ENCODE data around the gene HNRNPUL1.

Gene HNRNPUL1

GRCh38 chr19:41302624-41303351 is 38.6 kb downstream of the HNRNPUL1 start:
- no peaks in the 10 kb centered on the region for H4K20me1 ChIP-seq (ENCODE audit: insufficient read depth, low read length)

GRCh38 chr19:41303954-41304353 is 39.8 kb downstream of the HNRNPUL1 start:
- no peak overlapping the region for H2AFZ ChIP-seq (ENCODE audit: low read length)
- no peak overlapping the region for H3K27ac ChIP-seq (ENCODE audit: low read length)
- H3K4me2 ChIP-seq (ENCODE audit: low read depth, low read length): no peak overlapping the region
- H4K20me1 ChIP-seq (ENCODE audit: insufficient read depth, low read length): no peaks in the 10 kb centered on the region
- peaks cover 38% of the 10 kb centered on the region for H3K4me1 ChIP-seq (ENCODE audit: low read length)
- H3K4me3 ChIP-seq (ENCODE audit: low read length): no peak overlapping the region
- H3K9me3 ChIP-seq (replicated peaks; ENCODE audit: insufficient read depth, low read length): no peaks in the 10 kb centered on the region
- H3K9me2 ChIP-seq (replicated peaks; ENCODE audit: insufficient read depth, low read length): no peaks in the 10 kb centered on the region
- no peaks in the 10 kb centered on the region for H3K27me3 ChIP-seq (replicated peaks; ENCODE audit: insufficient read depth, low read length)
- peaks cover 53% of the 10 kb centered on the region for H3K79me2 ChIP-seq (ENCODE audit: low read length)
- H3F3A ChIP-seq (ENCODE audit: insufficient read depth, low read length): peaks cover 28% of the 10 kb centered on the region
- peaks cover 6% of the 10 kb centered on the region for H3K36me3 ChIP-seq (replicated peaks; ENCODE audit: insufficient read depth, low read length)
- TF ChIP-seq EZH2phosphoT487 (IDR thresholded peaks at IDR 0.05; ENCODE audit: low read length): no peak
- no peak for TF ChIP-seq EZH2 (optimal IDR thresholded peaks at IDR 0.05; ENCODE audit: low read depth, low read length)
- no peak for DNase-seq
- H3K9ac ChIP-seq (ENCODE audit: low read length): no peak overlapping the region

More at GRCh38 chr19:41302624-41303351, 38.6 kb downstream of the HNRNPUL1 start:
- H3K36me3 ChIP-seq (replicated peaks; ENCODE audit: insufficient read depth, low read length): peaks cover 6% of the 10 kb centered on the region
- H3K9me2 ChIP-seq (replicated peaks; ENCODE audit: insufficient read depth, low read length): no peaks in the 10 kb centered on the region
- no peak overlapping the region for H3K27ac ChIP-seq (ENCODE audit: low read length)
- no peak overlapping the region for H3K9ac ChIP-seq (ENCODE audit: low read length)
- H2AFZ ChIP-seq (ENCODE audit: low read length): no peak overlapping the region
- no peak overlapping the region for H3K4me3 ChIP-seq (ENCODE audit: low read length)
- peaks cover 30% of the 10 kb centered on the region for H3F3A ChIP-seq (ENCODE audit: insufficient read depth, low read length)
- H3K79me2 ChIP-seq (ENCODE audit: low read length): peaks cover 58% of the 10 kb centered on the region
- no peak for TF ChIP-seq EZH2 (optimal IDR thresholded peaks at IDR 0.05; ENCODE audit: low read depth, low read length)
- no peak for TF ChIP-seq CTCF (IDR thresholded peaks at IDR 0.05; ENCODE audit: low read length)
- TF ChIP-seq EZH2phosphoT487 (IDR thresholded peaks at IDR 0.05; ENCODE audit: low read length): no peak
- peaks cover 39% of the 10 kb centered on the region for H3K4me1 ChIP-seq (ENCODE audit: low read length)
- H3K9me3 ChIP-seq (replicated peaks; ENCODE audit: insufficient read depth, low read length): no peaks in the 10 kb centered on the region
- H3K27me3 ChIP-seq (replicated peaks; ENCODE audit: insufficient read depth, low read length): no peaks in the 10 kb centered on the region
- no peak overlapping the region for H3K4me2 ChIP-seq (ENCODE audit: low read depth, low read length)
- DNase-seq: no peak

- Histone ChIP-seq H3F3A (ENCODE audit: insufficient read depth, low read length) (peaks cover 32% of the 10 kb centered on the region), H3K4me2 (ENCODE audit: low read depth, low read length) (no peak overlapping the region), H3K9ac (ENCODE audit: low read length) (no peak overlapping the region; the same call in 1 of the 2 replicates), H3K9me3 (replicated peaks; ENCODE audit: insufficient read depth, low read length) (no peaks in the 10 kb centered on the region), H3K9me2 (replicated peaks; ENCODE audit: insufficient read depth, low read length) (no peaks in the 10 kb centered on the region), H3K79me2 (ENCODE audit: low read length) (peaks cover 52% of the 10 kb centered on the region), H3K27me3 (replicated peaks; ENCODE audit: insufficient read depth, low read length) (no peaks in the 10 kb centered on the region), H3K4me1 (ENCODE audit: low read length) (peaks cover 36% of the 10 kb centered on the region), H3K4me3 (ENCODE audit: low read length) (no peak overlapping the region), H2AFZ (ENCODE audit: low read length) (no peak overlapping the region), H3K36me3 (replicated peaks; ENCODE audit: insufficient read depth, low read length) (no peaks in the 10 kb centered on the region; the same call in none of the 2 replicates), H4K20me1 (ENCODE audit: insufficient read depth, low read length) (no peaks in the 10 kb centered on the region), H3K27ac (ENCODE audit: low read length) (no peak overlapping the region)
- no peak for TF ChIP-seq EZH2phosphoT487 (IDR thresholded peaks at IDR 0.05; ENCODE audit: low read length)
- TF ChIP-seq CTCF (IDR thresholded peaks at IDR 0.05; ENCODE audit: low read length): no peak
- TF ChIP-seq EZH2 (optimal IDR thresholded peaks at IDR 0.05; ENCODE audit: low read depth, low read length): no peak
- DNase-seq: no peak
Observed at GRCh38 chr19:41304706-41305483, 40.7 kb downstream of the HNRNPUL1 start.

Data from MM.1S (cell line).